Mesendoderm (in vitro differentiated cells): ENCODE measurements around the gene PLXNB2.

ENCODE experiments used
- DNase-seq: peaks from one replicate; pipeline ENCODE4 v3.0.0; 2013
- H2AK5ac ChIP-seq: 2 replicates; pipeline ENCODE4 v1.6.1; 2013; ENCODE audit warnings: low read length, inconsistent platforms
- H2BK120ac ChIP-seq: 2 replicates; pipeline ENCODE4 v1.6.1; 2013; ENCODE audit warnings: low read depth, mild to moderate bottlenecking, low read length, moderate library complexity, mixed read lengths
- H2BK15ac ChIP-seq: replicated peaks from 2 replicates; pipeline ENCODE4 v1.6.1; 2013; ENCODE audit warnings: low read depth, mild to moderate bottlenecking, moderate library complexity
- H2BK5ac ChIP-seq: 2 replicates; pipeline ENCODE4 v1.6.1; 2013; ENCODE audit warnings: low read length, inconsistent platforms
- H3K18ac ChIP-seq: 2 replicates; pipeline ENCODE4 v1.6.1; 2013; ENCODE audit warnings: mild to moderate bottlenecking, low read length, mixed read lengths
- H3K23ac ChIP-seq: one replicate; pipeline ENCODE4 v1.6.1; 2013; ENCODE audit warnings: low read length
- H3K27ac ChIP-seq: 2 replicates; pipeline ENCODE4 v1.5.1; 2013; ENCODE audit warnings: low read depth, mild to moderate bottlenecking, inconsistent platforms, low read length, moderate library complexity
- H3K27me3 ChIP-seq: 2 replicates; pipeline ENCODE4 v1.6.1; 2013; ENCODE audit warnings: low read length, control low read depth, mild to moderate bottlenecking, inconsistent platforms; ENCODE audit not compliant: insufficient read depth, poor library complexity
- H3K36me3 ChIP-seq: 2 replicates; pipeline ENCODE4 v1.6.1; 2013; ENCODE audit warnings: low read length, inconsistent platforms; ENCODE audit not compliant: control insufficient read depth, insufficient read depth
- H3K4ac ChIP-seq: one replicate; pipeline ENCODE4 v1.6.1; 2013; ENCODE audit warnings: low read depth, mild to moderate bottlenecking, low read length, moderate library complexity
- H3K4me1 ChIP-seq: 2 replicates; pipeline ENCODE4 v1.6.1; 2013; ENCODE audit warnings: low read depth, low read length, inconsistent platforms; ENCODE audit not compliant: control insufficient read depth
- H3K4me2 ChIP-seq: 2 replicates; pipeline ENCODE4 v1.6.1; 2013; ENCODE audit warnings: low read length
- H3K4me3 ChIP-seq: 2 replicates; pipeline ENCODE4 v1.5.1; 2013; ENCODE audit warnings: mild to moderate bottlenecking, low read length
- H3K56ac ChIP-seq: one replicate; pipeline ENCODE4 v1.6.1; 2013; ENCODE audit warnings: low read length
- H3K79me1 ChIP-seq: 2 replicates; pipeline ENCODE4 v1.6.1; 2013; ENCODE audit warnings: low read length, inconsistent platforms
- H3K79me2 ChIP-seq: 2 replicates; pipeline ENCODE4 v1.6.1; 2013; ENCODE audit warnings: mild to moderate bottlenecking, low read length; ENCODE audit not compliant: control insufficient read depth, insufficient read depth
- H3K9ac ChIP-seq: 2 replicates; pipeline ENCODE4 v1.6.1; 2013; ENCODE audit warnings: low read length, inconsistent platforms
- H4K5ac ChIP-seq: one replicate; pipeline ENCODE4 v1.6.1; 2013; ENCODE audit warnings: low read length
- H4K8ac ChIP-seq: one replicate; pipeline ENCODE4 v1.6.1; 2013; ENCODE audit warnings: low read depth, mild to moderate bottlenecking, control low read depth, low read length, moderate library complexity
- WGBS: extraction: QIAGEN DNeasy Blood & Tissue Kit; methylation state at CpG from one replicate; pipeline ENCODE4 v1.1.7; 2013; ENCODE audit warnings: low lambda C conversion rate, missing lambda C conversion rate; ENCODE audit not compliant: insufficient coverage; ENCODE audit errors: extremely low coverage; 5-methylcytosine and 5-hydroxymethylcytosine counted together

Gene PLXNB2

GRCh38 chr22:50247748-50248147 is 59.7 kb downstream of the PLXNB2 start:
- Histone ChIP-seq H4K5ac (no peak overlapping the region), H3K27ac (no peak overlapping the region), H3K36me3 (peaks cover 3% of the 10 kb centered on the region), H2BK15ac (no peak overlapping the region), H3K56ac (no peak overlapping the region), H3K4ac (no peak overlapping the region), H3K79me1 (peaks cover 14% of the 10 kb centered on the region), H3K23ac (no peak overlapping the region), H3K27me3 (no peaks in the 10 kb centered on the region), H3K18ac (no peak overlapping the region), H3K4me2 (no peak overlapping the region), H3K79me2 (peaks cover 9% of the 10 kb centered on the region), H2BK120ac (no peak overlapping the region), H3K4me1 (no peaks in the 10 kb centered on the region), H3K4me3 (no peak overlapping the region), H4K8ac (no peak overlapping the region), H2BK5ac (no peak overlapping the region), H3K9ac (no peak overlapping the region), H2AK5ac (no peak overlapping the region)
- DNase-seq = peak; percentile 96
- WGBS = no CpG with 5 or more reads among the region's 16 CpGs

GRCh38 chr22:50246242-50247175 is 60.9 kb downstream of the PLXNB2 start:
- H3K79me1 ChIP-seq = peaks cover 18% of the 10 kb centered on the region
- no CpG with 5 or more reads among the region's 20 CpGs for WGBS
- peak; percentile 49 for DNase-seq
- no peak overlapping the region for H3K23ac ChIP-seq
- no peak overlapping the region for H2BK15ac ChIP-seq
- H3K79me2 ChIP-seq = peaks cover 12% of the 10 kb centered on the region
- H4K5ac ChIP-seq = no peak overlapping the region
- H2AK5ac ChIP-seq = no peak overlapping the region
- H3K4me3 ChIP-seq = no peak overlapping the region
- H3K9ac ChIP-seq = no peak overlapping the region
- no peaks in the 10 kb centered on the region for H3K27me3 ChIP-seq
- no peak overlapping the region for H3K4me2 ChIP-seq
- H3K4me1 ChIP-seq = peaks cover 2% of the 10 kb centered on the region
- no peak overlapping the region for H2BK5ac ChIP-seq
- H3K4ac ChIP-seq = no peak overlapping the region
- no peak overlapping the region for H3K56ac ChIP-seq
- no peak overlapping the region for H3K27ac ChIP-seq
- H4K8ac ChIP-seq = no peak overlapping the region
- peaks cover 3% of the 10 kb centered on the region for H3K36me3 ChIP-seq
- H2BK120ac ChIP-seq = no peak overlapping the region
- no peak overlapping the region for H3K18ac ChIP-seq

GRCh38 chr22:50245214-50246072 is 62.0 kb downstream of the PLXNB2 start:
- Histone ChIP-seq H3K36me3 (peaks cover 3% of the 10 kb centered on the region), H3K79me1 (peaks cover 18% of the 10 kb centered on the region), H3K4ac (no peak overlapping the region), H3K79me2 (peaks cover 12% of the 10 kb centered on the region), H3K9ac (peak overlapping the region; percentile 93), H2BK5ac (peak overlapping the region; percentile 86), H3K56ac (peak overlapping the region; percentile 98), H2AK5ac (peak overlapping the region; percentile 43), H3K23ac (peak overlapping the region; percentile 45), H3K27ac (peak overlapping the region; percentile 75), H2BK120ac (no peak overlapping the region), H2BK15ac (no peak overlapping the region), H3K27me3 (no peaks in the 10 kb centered on the region), H3K4me2 (peak overlapping the region; percentile 95), H3K4me3 (peak overlapping the region; percentile 75), H4K5ac (no peak overlapping the region), H3K4me1 (peaks cover 2% of the 10 kb centered on the region), H3K18ac (peak overlapping the region; percentile 9), H4K8ac (no peak overlapping the region)
- no peak for DNase-seq
- no CpG with 5 or more reads among the region's 53 CpGs for WGBS

GRCh38 chr22:50244420-50245213 is 62.8 kb downstream of the PLXNB2 start, which contains the start of gene TUBGCP6:
TUBGCP6 (minus strand) TSS chr22:50245023; CDS start chr22:50244459, 564 bp downstream.
- Histone ChIP-seq H4K5ac (no peak within 1 kb of the TSS), H3K4me1 (peaks cover 2% of the 10 kb centered on the region), H3K79me1 (peaks cover 21% of the 10 kb centered on the region), H3K4me2 (peak within 1 kb of the TSS; percentile 95), H3K9ac (peak within 1 kb of the TSS; percentile 93), H2BK120ac (no peak within 1 kb of the TSS), H3K4ac (no peak within 1 kb of the TSS), H3K27ac (peak within 1 kb of the TSS; percentile 75), H3K56ac (peak within 1 kb of the TSS; percentile 98), H2AK5ac (peak within 1 kb of the TSS; percentile 43), H3K27me3 (no peaks in the 10 kb centered on the region), H3K18ac (peak within 1 kb of the TSS; percentile 9), H3K79me2 (peaks cover 15% of the 10 kb centered on the region), H2BK5ac (peak within 1 kb of the TSS; percentile 86), H3K36me3 (peaks cover 3% of the 10 kb centered on the region), H4K8ac (no peak within 1 kb of the TSS), H3K4me3 (peak within 1 kb of the TSS; percentile 75), H2BK15ac (no peak within 1 kb of the TSS), H3K23ac (peak within 1 kb of the TSS; percentile 45)
- WGBS = no CpG with 5 or more reads among the region's 76 CpGs
- DNase-seq = peak; percentile 96

- H3K9ac ChIP-seq = peak overlapping the region; percentile 93
- no peak overlapping the region for H3K18ac ChIP-seq
- no peak for DNase-seq
- peak overlapping the region; percentile 98 for H3K56ac ChIP-seq
- no peak overlapping the region for H3K4ac ChIP-seq
- no peaks in the 10 kb centered on the region for H3K27me3 ChIP-seq
- no peak overlapping the region for H2BK15ac ChIP-seq
- H4K8ac ChIP-seq = no peak overlapping the region
- H2BK5ac ChIP-seq = no peak overlapping the region
- no peak overlapping the region for H3K27ac ChIP-seq
- H3K23ac ChIP-seq = no peak overlapping the region
- no peak overlapping the region for H4K5ac ChIP-seq
- no CpG with 5 or more reads among the region's 27 CpGs for WGBS
- H3K4me3 ChIP-seq = peak overlapping the region; percentile 70
- H2AK5ac ChIP-seq = no peak overlapping the region
- peaks cover 2% of the 10 kb centered on the region for H3K4me1 ChIP-seq
- peaks cover 3% of the 10 kb centered on the region for H3K36me3 ChIP-seq
- H3K79me1 ChIP-seq = peaks cover 24% of the 10 kb centered on the region
- H3K79me2 ChIP-seq = peaks cover 15% of the 10 kb centered on the region
- H3K4me2 ChIP-seq = peak overlapping the region; percentile 67
- H2BK120ac ChIP-seq = no peak overlapping the region
Observed at GRCh38 chr22:50243685-50244419, 63.6 kb downstream of the PLXNB2 start.
